Posterior vena cava (tissue), 2 donors: ENCODE results near the gene SRSF7. TPM values are rescaled to one million over a fixed set of nuclear protein-coding genes. Genes with fewer than 3 reads are reported as not detected.
A peak's percentile ranks its signal among the peaks of the same experiment; 100 is the strongest.
"Not testable (repeated sequence)": the region's sequence is repeated elsewhere in the genome, so short reads cannot be mapped to it uniquely, and the experiment has no call there.

ENCODE experiments used
- DNase-seq: peaks from one replicate; pipeline ENCODE4 v3.0.0-alpha.2; 2020; ENCODE audit warnings: low spot score
- intact Hi-C, 2 donors: fragments of 100-400 bp; cut with DNase I; formaldehyde crosslinking; loops; one replicate each; pipeline versions ENCODE4 v1.14.1 to v1.14.2; 2022 to 2023
- long read RNA-seq, 2 donors: library from polyadenylated mRNA; unstranded; transcript quantifications; one replicate each; pipeline ENCODE4 v2.0.0, GENCODE V29; 2020 to 2021
- total RNA-seq, 2 donors: library from RNA; stranded (reverse); fragmentation: NEBNext Ultra II Directional; extraction: Animal tissue kit (Norgen Biotek cat#: 25700); gene quantifications; one replicate each; pipeline ENCODE4 v1.2.1, GENCODE V29; 2021
- donor health status: DM: yes; HTN: yes; CAD: no.
- donor health status: DM: yes; HTN: yes; CAD: no.

The SRSF7 gene
- total RNA-seq = 100 to 1,000 TPM in 1 of 2 donors, 10 to 100 TPM in 1; 95.3 to 103 TPM
- long read RNA-seq, donor 1, transcript SRSF7-201 (8 exons, 2,489 nt) = major isoform, 6 of 18 reads
- long read RNA-seq, donor 1, partial matches to known transcripts = 5 of 18 reads
- long read RNA-seq, donor 1, other reads (novel, unspliced or antisense) = 4 of 18 reads
- long read RNA-seq, donor 2, transcript SRSF7-209 (7 exons, 2,453 nt) = minor isoform, 6 of 56 reads
- long read RNA-seq, donor 2, transcript SRSF7-201 (8 exons, 2,489 nt) = major isoform, 29 of 56 reads
- long read RNA-seq, donor 2, partial matches to known transcripts = 8 of 56 reads
- long read RNA-seq, donor 2, other reads (novel, unspliced or antisense) = 7 of 56 reads

DNA sequence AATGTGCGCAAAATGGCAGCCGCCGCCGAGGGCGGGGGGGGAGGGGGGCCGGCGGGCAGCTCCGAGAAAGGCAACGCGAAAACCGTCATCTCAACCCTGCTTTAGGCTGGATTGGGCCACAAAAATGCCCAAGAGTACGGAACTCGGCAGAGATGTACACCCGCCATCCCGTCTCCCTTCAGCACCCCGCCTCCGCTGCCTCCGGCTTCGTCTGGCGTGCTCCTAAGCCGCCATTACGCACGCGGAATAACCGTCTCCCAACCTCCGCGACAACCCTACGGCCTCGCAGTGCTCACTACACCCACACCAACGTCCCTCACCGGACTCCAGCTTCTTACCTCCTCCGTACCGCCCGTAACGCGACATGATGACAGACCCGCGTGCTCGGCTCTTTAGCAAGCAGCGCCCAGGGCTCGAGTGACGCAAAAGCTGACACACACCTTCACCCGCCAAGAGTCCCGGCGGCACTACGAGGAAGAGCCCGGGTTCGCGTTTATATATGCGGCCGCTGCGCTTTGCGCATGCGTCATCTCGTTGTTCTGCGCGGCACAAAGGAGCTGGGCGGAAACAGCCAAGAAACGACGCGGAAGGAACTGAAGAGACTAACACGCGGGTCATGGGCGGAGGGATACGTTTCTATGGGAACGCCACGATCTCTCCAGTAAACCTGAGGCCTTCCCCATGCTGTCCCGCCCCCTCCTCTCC is at the start of gene SRSF7:
Gene SRSF7 (minus strand): TSS at position 471 of the 705 bp plus-strand sequence. CDS start 105 bp downstream, at position 366.
- peak; percentile 99 for DNase-seq
- intact Hi-C loops = no loop called here

DNA sequence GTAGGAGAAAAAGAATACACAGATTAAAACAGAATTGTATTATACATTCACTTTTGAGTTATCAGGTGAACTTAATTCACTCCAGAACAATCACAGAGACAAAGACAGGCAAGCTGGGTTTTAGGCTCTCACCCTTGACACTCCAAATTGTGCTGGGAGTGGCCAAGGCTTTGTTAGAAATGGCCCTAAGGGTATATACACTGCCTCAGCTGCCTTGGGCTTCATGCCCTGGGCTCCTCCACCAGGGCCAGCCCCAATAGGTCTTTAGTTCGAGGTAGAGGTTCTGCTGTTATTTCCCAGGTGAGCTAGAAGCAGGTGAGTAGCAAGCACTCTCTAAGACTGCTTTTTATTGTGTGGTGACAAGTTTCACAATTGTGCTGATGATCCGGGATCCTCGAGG is 46.8 kb upstream of the SRSF7 start:
- intact Hi-C loops = no loop called here

GRCh38 chr2:38797250-38797676 is 46.1 kb upstream of the SRSF7 start:
- no peak for DNase-seq
- intact Hi-C loops = no loop called here

More for the DNA sequence above, 46.8 kb upstream of the SRSF7 start:
- DNase-seq = no peak

- DNase-seq, intact Hi-C loops: not testable (repeated sequence)
These were observed 43.9 kb upstream of the SRSF7 start for GRCh38 chr2:38795016-38795415.

GRCh38 chr2:38794235-38794946 is 43.2 kb upstream of the SRSF7 start:
- intact Hi-C loops = no loop called here
- no peak for DNase-seq

DNA sequence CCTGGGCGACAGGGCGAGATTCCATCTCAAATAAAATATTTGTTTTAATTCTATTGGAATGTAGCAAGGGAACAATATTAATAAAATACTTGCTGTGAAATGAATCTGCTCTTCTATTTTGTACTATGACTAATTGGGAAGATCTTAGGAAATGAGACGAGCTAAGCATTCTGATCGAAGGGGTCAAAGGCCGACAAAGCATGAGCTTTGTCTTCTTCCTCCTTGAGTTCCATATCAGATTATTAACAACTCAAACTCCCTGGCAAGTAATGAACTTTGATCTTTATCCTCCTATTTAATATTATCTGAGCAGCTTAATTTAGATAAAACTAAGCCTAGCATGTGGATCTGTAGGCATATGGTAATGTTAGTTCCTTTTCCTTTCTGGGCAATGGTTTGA is 42.4 kb upstream of the SRSF7 start:
- intact Hi-C loops = no loop called here
- DNase-seq = no peak

- peak; percentile 5 for DNase-seq
- intact Hi-C loops = no loop called here
These were observed 41.6 kb upstream of the SRSF7 start for GRCh38 chr2:38792751-38793150.

DNA sequence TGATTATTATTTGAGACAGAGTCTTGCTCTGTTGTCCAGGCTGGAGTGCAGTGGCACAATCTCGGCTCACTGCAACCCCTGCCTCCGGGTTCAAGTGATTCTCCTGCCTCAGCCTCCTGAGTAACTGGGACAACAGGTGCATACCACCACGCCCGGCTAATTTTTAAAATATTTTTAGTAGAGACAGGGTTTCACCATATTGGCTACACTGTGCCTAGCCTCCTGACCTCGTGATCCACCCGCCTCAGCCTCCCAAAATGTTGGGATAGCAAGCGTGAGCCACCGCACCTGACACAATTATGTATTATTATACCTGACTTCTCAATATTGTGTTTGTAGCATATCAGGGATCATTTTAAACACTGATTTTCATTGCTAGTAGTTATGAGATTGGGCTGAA is 41.2 kb upstream of the SRSF7 start:
- peak; percentile 26 for DNase-seq
- intact Hi-C loops = not testable (repeated sequence)

GRCh38 chr2:38791744-38792143 is 40.6 kb upstream of the SRSF7 start:
- intact Hi-C loops = no loop called here
- DNase-seq = peak; percentile 17

DNA sequence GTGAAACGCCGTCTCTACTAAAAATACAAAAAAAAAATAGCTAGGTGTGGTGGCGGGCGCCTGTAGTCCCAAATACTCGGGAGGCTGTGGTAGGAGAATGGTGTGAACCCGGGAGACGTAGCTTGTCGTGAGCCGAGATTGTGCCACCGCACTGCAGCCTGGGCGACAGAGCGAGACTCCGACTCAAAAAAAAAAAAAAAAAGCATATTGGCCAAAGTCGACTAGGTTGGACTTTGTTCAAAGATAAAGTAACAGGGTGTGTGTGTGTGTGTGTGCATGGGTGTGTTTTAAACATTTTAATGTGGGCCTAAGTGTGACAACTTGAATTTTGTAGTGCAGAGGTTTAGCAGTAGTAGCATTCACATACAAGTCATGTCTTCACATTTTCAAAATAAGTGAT is 38.5 kb upstream of the SRSF7 start:
- DNase-seq = peak; percentile 1

DNA sequence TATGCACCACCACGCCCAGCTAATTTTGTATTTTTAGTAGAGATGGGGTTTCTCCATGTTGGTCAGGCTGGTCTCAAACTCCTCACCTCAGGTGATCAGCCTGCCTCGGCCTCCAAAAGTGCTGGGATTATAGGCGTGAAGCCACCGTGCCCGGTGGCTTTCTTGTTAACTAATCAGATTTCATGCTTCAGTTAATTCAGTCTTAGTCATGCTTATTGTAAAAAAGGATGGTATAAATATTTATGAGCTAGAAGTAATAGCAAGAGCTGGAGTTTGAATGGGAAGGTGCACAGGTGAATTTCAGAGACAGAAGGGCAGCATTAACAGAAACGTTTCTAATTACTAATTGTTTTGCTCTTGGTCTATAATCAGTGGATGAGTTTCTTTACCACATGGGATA is 37.1 kb upstream of the SRSF7 start:
- peak; percentile 31 for DNase-seq
- intact Hi-C loops = no loop called here

More for the DNA sequence above, 38.5 kb upstream of the SRSF7 start:
- intact Hi-C loops = no loop called here

DNA sequence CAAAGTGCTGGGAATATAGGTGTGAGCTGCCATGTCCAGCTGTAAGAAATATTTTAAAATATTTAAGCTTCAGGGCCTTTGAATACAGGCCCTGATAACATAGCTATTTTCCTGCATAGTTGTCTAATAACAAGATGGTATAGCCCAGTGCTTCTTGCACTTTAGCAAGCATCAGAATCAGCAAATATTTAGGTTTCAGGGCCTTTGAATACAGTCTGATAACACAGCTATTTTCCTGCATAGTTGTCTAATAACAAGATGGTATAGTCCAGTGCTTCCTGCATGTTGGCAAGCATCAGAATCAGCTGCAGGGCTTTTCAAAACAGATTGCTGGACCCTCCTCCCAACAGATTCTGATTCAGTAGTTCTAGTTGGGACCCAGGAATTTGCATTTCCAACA is 32.4 kb upstream of the SRSF7 start:
- DNase-seq = no peak
- intact Hi-C loops = no loop called here

GRCh38 chr2:38778687-38779082 is 27.5 kb upstream of the SRSF7 start:
- intact Hi-C loops = no loop called here
- no peak for DNase-seq

GRCh38 chr2:38776531-38776930 is 25.4 kb upstream of the SRSF7 start:
- no peak for DNase-seq
- intact Hi-C loops = no loop called here

GRCh38 chr2:38775921-38776225 is 24.7 kb upstream of the SRSF7 start:
- DNase-seq = no peak
- intact Hi-C loops = no loop called here

DNA sequence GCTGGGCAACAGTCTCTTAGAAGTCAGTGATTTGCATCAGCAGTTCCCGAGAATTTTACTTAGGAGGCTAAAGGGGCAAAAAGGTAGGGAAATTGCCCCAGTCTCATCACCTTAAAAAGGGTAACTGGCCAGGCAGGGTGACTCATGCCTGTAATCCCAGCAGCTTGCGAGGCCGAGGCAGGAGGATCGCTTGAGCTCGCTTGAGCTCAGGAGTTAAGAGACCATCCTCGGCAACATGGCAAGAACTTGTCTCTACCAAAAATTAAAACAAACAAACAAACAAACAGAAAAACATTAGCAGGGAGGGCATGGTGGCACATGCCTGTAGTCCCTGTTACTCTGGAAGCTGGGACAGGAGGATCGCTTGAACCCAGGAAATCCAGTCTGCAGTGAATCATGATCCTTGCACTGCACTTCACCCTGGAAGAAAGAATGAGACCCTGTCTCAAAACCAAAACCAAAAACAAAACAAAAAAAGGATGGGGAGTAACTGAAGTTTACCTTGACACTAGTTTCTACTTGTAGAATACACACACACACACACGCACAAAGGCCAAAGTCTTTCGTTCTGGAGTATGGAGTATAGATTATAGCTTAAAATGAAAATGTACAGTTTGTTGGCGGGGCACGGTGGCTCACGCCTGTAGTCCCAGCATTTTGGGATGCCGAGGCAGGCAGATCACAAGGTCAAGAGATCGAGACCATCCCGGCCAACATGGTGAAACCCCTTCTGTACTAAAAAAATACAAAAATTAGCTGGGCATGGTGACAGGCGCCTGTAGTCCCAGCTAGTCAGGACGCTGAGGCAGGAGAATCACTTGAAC is 24.1 kb upstream of the SRSF7 start:
- intact Hi-C loops = no loop called here
- DNase-seq = no peak

DNA sequence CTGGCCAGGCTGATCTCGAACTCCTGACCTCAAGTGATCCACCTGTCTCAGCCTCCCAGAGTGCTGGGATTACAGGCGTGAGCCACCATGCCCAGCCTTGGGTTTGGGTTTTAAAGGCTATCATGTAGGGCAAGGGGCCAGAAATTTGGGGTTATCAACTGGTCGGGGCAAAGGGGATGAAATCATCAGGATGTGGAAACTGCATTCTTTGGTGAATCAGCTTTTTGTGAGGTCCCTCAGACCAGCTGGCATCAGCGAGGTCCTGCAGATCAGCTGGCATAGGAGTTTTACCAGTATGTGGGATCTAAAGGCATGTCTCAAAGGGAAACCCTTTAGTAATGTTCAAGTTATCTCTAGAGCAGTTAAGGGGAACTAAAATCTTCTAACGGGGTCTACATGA is 20.5 kb upstream of the SRSF7 start:
- no peak for DNase-seq
- intact Hi-C loops = no loop called here

DNA sequence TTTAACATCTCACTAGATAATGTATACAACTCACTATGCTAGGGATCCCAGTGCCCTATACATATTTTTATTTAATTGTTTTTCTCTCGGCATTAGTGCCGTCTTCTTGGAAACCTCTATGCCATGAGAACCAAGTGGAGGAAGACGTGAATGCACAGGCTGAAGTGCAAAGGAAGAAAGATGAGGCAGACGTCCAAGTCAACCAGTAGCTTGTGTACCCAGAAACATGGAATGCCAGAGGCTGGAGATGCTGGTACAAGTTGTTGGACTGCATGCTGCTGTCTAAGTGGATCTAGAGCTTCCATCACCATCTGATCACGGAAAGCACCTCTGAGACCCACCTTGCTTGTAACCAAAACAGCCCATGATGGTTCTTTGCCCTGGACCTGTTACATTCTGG is 14.4 kb upstream of the SRSF7 start:
- intact Hi-C loops = no loop called here
- DNase-seq = no peak

DNA sequence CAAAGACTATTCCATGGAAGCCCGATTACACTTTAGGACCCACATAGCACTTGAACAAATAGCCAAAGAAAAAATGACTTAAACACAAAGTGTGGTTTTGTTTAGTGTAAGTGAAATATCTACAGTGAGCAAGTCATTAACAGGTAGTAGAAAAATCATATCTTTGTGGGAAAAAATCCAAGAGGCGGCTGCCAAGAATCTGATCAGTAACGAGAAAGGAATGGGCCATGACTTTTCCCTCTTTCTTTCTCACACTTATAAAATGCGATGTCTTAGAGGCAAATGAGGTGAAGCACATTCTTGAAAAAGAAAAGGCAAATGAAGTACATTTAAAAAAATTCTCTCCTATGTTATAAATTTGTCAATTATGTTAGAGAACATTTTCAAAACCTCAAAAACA is 14.0 kb upstream of the SRSF7 start:
- DNase-seq = no peak
- intact Hi-C loops = no loop called here

- intact Hi-C loops = no loop called here
- no peak for DNase-seq
These were observed 12.6 kb upstream of the SRSF7 start for GRCh38 chr2:38763728-38764127.
